Central memory CD8-positive, alpha-beta T cell (primary cell): ENCODE results near the gene CEP350.

Experiments
- ATAC-seq: fragments of 150-1000 bp; cut with Tn5 transposase; replicated peaks from 2 replicates; pipeline ENCODE4 v1.10.0; 2022; ENCODE audit warnings: mild to moderate bottlenecking, moderate FRiP score, moderate number of reproducible peaks; ENCODE audit not compliant: poor library complexity, severe bottlenecking; ENCODE audit errors: extremely low read depth
- DNase-seq, 2 donors: peaks; one replicate each; pipeline ENCODE4 v3.0.0; 2021; ENCODE audit warnings: low spot score in 2 of 2
- H3K27ac Mint-ChIP-seq: one replicate; pipeline ENCODE4 v1.8.0; 2022; ENCODE audit warnings: low read depth, mild to moderate bottlenecking, moderate library complexity, mixed read lengths
- H3K27me3 Mint-ChIP-seq: one replicate; pipeline ENCODE4 v1.8.0; 2022; ENCODE audit warnings: mixed read lengths
- H3K36me3 Mint-ChIP-seq: one replicate; pipeline ENCODE4 v1.8.0; 2022; ENCODE audit warnings: mild to moderate bottlenecking, moderate library complexity, mixed read lengths; ENCODE audit not compliant: insufficient read depth
- H3K4me1 Mint-ChIP-seq: one replicate; pipeline ENCODE4 v1.8.0; 2022; ENCODE audit warnings: mixed read lengths
- H3K4me3 Mint-ChIP-seq: one replicate; pipeline ENCODE4 v1.8.0; 2022; ENCODE audit warnings: mild to moderate bottlenecking, moderate library complexity, mixed read lengths
- H3K9me3 Mint-ChIP-seq: one replicate; pipeline ENCODE4 v1.8.0; 2022; ENCODE audit warnings: mixed read lengths

Gene CEP350

GRCh38 chr1:180094705-180095295 lies 140.2 kb downstream of the CEP350 start:
- DNase-seq (no peak), ATAC-seq (no peak)
- Mint-ChIP-seq H3K4me1 (peaks cover under 1% of the 10 kb centered on the region), H3K27me3 (no peaks in the 10 kb centered on the region), H3K9me3 (no peaks in the 10 kb centered on the region), H3K4me3 (no peak overlapping the region), H3K27ac (no peak overlapping the region), H3K36me3 (peaks cover 67% of the 10 kb centered on the region)

GRCh38 chr1:180096584-180097325 lies 142.1 kb downstream of the CEP350 start:
- ATAC-seq = no peak
- H3K27ac Mint-ChIP-seq = no peak overlapping the region
- no peaks in the 10 kb centered on the region for H3K9me3 Mint-ChIP-seq

GRCh38 chr1:180097326-180097605 lies 142.7 kb downstream of the CEP350 start:
- H3K4me3 Mint-ChIP-seq = no peak overlapping the region
- ATAC-seq = no peak
- H3K9me3 Mint-ChIP-seq = no peaks in the 10 kb centered on the region
- H3K4me1 Mint-ChIP-seq = peaks cover 17% of the 10 kb centered on the region
- H3K36me3 Mint-ChIP-seq = peaks cover 66% of the 10 kb centered on the region
- DNase-seq = no peak
- H3K27ac Mint-ChIP-seq = no peak overlapping the region
- H3K27me3 Mint-ChIP-seq = no peaks in the 10 kb centered on the region

More at GRCh38 chr1:180096584-180097325, 142.1 kb downstream of the CEP350 start:
- DNase-seq = no peak
- no peaks in the 10 kb centered on the region for H3K27me3 Mint-ChIP-seq
- peaks cover 68% of the 10 kb centered on the region for H3K36me3 Mint-ChIP-seq
- H3K4me1 Mint-ChIP-seq = peaks cover 17% of the 10 kb centered on the region
- no peak overlapping the region for H3K4me3 Mint-ChIP-seq

GRCh38 chr1:180101411-180101810 lies 146.8 kb downstream of the CEP350 start:
- no peaks in the 10 kb centered on the region for H3K9me3 Mint-ChIP-seq
- peak overlapping the region; percentile 77 for H3K27ac Mint-ChIP-seq
- H3K27me3 Mint-ChIP-seq = no peaks in the 10 kb centered on the region
- no peak for ATAC-seq
- DNase-seq = no peak
- no peak overlapping the region for H3K4me3 Mint-ChIP-seq
- peaks cover 17% of the 10 kb centered on the region for H3K4me1 Mint-ChIP-seq
- peaks cover 47% of the 10 kb centered on the region for H3K36me3 Mint-ChIP-seq

- H3K36me3 Mint-ChIP-seq = peaks cover 51% of the 10 kb centered on the region
- H3K4me1 Mint-ChIP-seq = peaks cover 17% of the 10 kb centered on the region
- DNase-seq (no peak), ATAC-seq (no peak)
- H3K4me3 Mint-ChIP-seq = no peak overlapping the region
- no peaks in the 10 kb centered on the region for H3K9me3 Mint-ChIP-seq
- no peaks in the 10 kb centered on the region for H3K27me3 Mint-ChIP-seq
- no peak overlapping the region for H3K27ac Mint-ChIP-seq
These were observed 149.2 kb downstream of the CEP350 start for GRCh38 chr1:180103819-180104218.

- H3K9me3 Mint-ChIP-seq = no peaks in the 10 kb centered on the region
- no peak overlapping the region for H3K27ac Mint-ChIP-seq
- H3K4me3 Mint-ChIP-seq = no peak overlapping the region
- H3K27me3 Mint-ChIP-seq = no peaks in the 10 kb centered on the region
- ATAC-seq (no peak), DNase-seq (no peak)
- H3K4me1 Mint-ChIP-seq = no peaks in the 10 kb centered on the region
- H3K36me3 Mint-ChIP-seq = peaks cover 45% of the 10 kb centered on the region
These were observed 157.5 kb downstream of the CEP350 start for GRCh38 chr1:180112091-180112490.

GRCh38 chr1:180112984-180113647 lies 158.5 kb downstream of the CEP350 start:
- Mint-ChIP-seq H3K4me1 (no peaks in the 10 kb centered on the region), H3K27ac (no peak overlapping the region), H3K36me3 (peaks cover 36% of the 10 kb centered on the region), H3K4me3 (no peak overlapping the region), H3K9me3 (no peaks in the 10 kb centered on the region), H3K27me3 (no peaks in the 10 kb centered on the region)
- DNase-seq = no peak
- no peak for ATAC-seq

GRCh38 chr1:180114396-180114945 lies 159.9 kb downstream of the CEP350 start:
- H3K9me3 Mint-ChIP-seq = no peaks in the 10 kb centered on the region
- peaks cover 28% of the 10 kb centered on the region for H3K36me3 Mint-ChIP-seq
- DNase-seq = no peak
- no peaks in the 10 kb centered on the region for H3K27me3 Mint-ChIP-seq
- no peak for ATAC-seq
- H3K27ac Mint-ChIP-seq = no peak overlapping the region
- H3K4me3 Mint-ChIP-seq = no peak overlapping the region
- no peaks in the 10 kb centered on the region for H3K4me1 Mint-ChIP-seq

- Mint-ChIP-seq H3K27me3 (no peaks in the 10 kb centered on the region), H3K36me3 (peaks cover 14% of the 10 kb centered on the region), H3K27ac (no peak overlapping the region), H3K4me1 (no peaks in the 10 kb centered on the region), H3K9me3 (no peaks in the 10 kb centered on the region), H3K4me3 (no peak overlapping the region)
- no peak for ATAC-seq
- no peak for DNase-seq
These were observed 162.6 kb downstream of the CEP350 start for GRCh38 chr1:180116964-180117763.

- Mint-ChIP-seq H3K27ac (no peak overlapping the region), H3K9me3 (no peaks in the 10 kb centered on the region), H3K36me3 (peaks cover 8% of the 10 kb centered on the region), H3K4me3 (no peak overlapping the region), H3K27me3 (no peaks in the 10 kb centered on the region), H3K4me1 (no peaks in the 10 kb centered on the region)
- no peak for ATAC-seq
- DNase-seq = no peak
These were observed 163.1 kb downstream of the CEP350 start for GRCh38 chr1:180117764-180118116.

- H3K36me3 Mint-ChIP-seq = peaks cover 3% of the 10 kb centered on the region
- H3K27ac Mint-ChIP-seq = no peak overlapping the region
- DNase-seq (no peak), ATAC-seq (no peak)
- no peaks in the 10 kb centered on the region for H3K9me3 Mint-ChIP-seq
- no peaks in the 10 kb centered on the region for H3K27me3 Mint-ChIP-seq
- no peak overlapping the region for H3K4me3 Mint-ChIP-seq
- no peaks in the 10 kb centered on the region for H3K4me1 Mint-ChIP-seq
These were observed 165.2 kb downstream of the CEP350 start for GRCh38 chr1:180119837-180120236.

GRCh38 chr1:180123463-180123936 lies 168.9 kb downstream of the CEP350 start:
- no peak for ATAC-seq
- Mint-ChIP-seq H3K36me3 (no peaks in the 10 kb centered on the region), H3K4me3 (no peak overlapping the region), H3K9me3 (no peaks in the 10 kb centered on the region), H3K27ac (no peak overlapping the region), H3K4me1 (no peaks in the 10 kb centered on the region), H3K27me3 (no peaks in the 10 kb centered on the region)
- no peak for DNase-seq
